H9 (cell line): ENCODE results near the gene ARHGAP25. TPM values are rescaled to one million over a fixed set of nuclear protein-coding genes. Genes with fewer than 3 reads are reported as not detected.

Experiments used
- DNase-seq: peaks from one replicate; pipeline ENCODE4 v3.0.0-alpha.2; 2017
- H2AFZ ChIP-seq: one replicate; pipeline ENCODE4 v1.6.1; 2013; ENCODE audit warnings: mild to moderate bottlenecking, low read length, control low read depth, moderate library complexity
- H2AK5ac ChIP-seq: 2 replicates; pipeline ENCODE4 v1.6.1; 2013; ENCODE audit warnings: low read length, control low read depth, mixed read lengths; ENCODE audit not compliant: insufficient read length
- H2BK120ac ChIP-seq: one replicate; pipeline ENCODE4 v1.6.1; 2013; ENCODE audit warnings: low read depth, mild to moderate bottlenecking, low read length, control low read depth, inconsistent platforms; ENCODE audit not compliant: poor library complexity, severe bottlenecking
- H2BK12ac ChIP-seq: 2 replicates; pipeline ENCODE4 v1.6.1; 2013; ENCODE audit warnings: low read length, control low read depth, mixed read lengths, low read depth; ENCODE audit not compliant: insufficient read length
- H2BK15ac ChIP-seq: 2 replicates; pipeline ENCODE4 v1.6.1; 2013; ENCODE audit warnings: low read depth, low read length, control low read depth
- H2BK20ac ChIP-seq: one replicate; pipeline ENCODE4 v1.6.1; 2013; ENCODE audit warnings: low read depth, mild to moderate bottlenecking, low read length, control low read depth, inconsistent platforms; ENCODE audit not compliant: poor library complexity, severe bottlenecking
- H2BK5ac ChIP-seq: 2 replicates; pipeline ENCODE4 v1.6.1; 2013; ENCODE audit warnings: low read length, control low read depth, mixed read lengths; ENCODE audit not compliant: insufficient read length
- H3K14ac ChIP-seq: 2 replicates; pipeline ENCODE4 v1.6.1; 2013; ENCODE audit warnings: low read length, control low read depth; ENCODE audit not compliant: insufficient read depth
- H3K18ac ChIP-seq: 2 replicates; pipeline ENCODE4 v1.6.1; 2013; ENCODE audit warnings: low read depth, mild to moderate bottlenecking, mixed read lengths, low read length, control low read depth; ENCODE audit not compliant: insufficient read length
- H3K23ac ChIP-seq: 2 replicates; pipeline ENCODE4 v1.6.1; 2013; ENCODE audit warnings: low read length, control low read depth, mixed read lengths, low read depth; ENCODE audit not compliant: insufficient read length
- H3K23me2 ChIP-seq: 2 replicates; pipeline ENCODE4 v1.6.1; 2013; ENCODE audit warnings: low read depth, mild to moderate bottlenecking, mixed read lengths, low read length, control low read depth; ENCODE audit not compliant: insufficient read length, poor library complexity, severe bottlenecking
- H3K27ac ChIP-seq: 2 replicates; pipeline ENCODE4 v1.5.1; 2013; ENCODE audit warnings: low read length, control low read depth, mixed read lengths, low read depth; ENCODE audit not compliant: insufficient read length
- H3K27me3 ChIP-seq: 2 replicates; pipeline ENCODE4 v1.6.1; 2013; ENCODE audit warnings: low read length, control low read depth, inconsistent platforms; ENCODE audit not compliant: insufficient read depth
- H3K4ac ChIP-seq: 2 replicates; pipeline ENCODE4 v1.6.1; 2013; ENCODE audit warnings: low read depth, mild to moderate bottlenecking, control low read depth, inconsistent platforms, low read length, moderate library complexity
- H3K4me1 ChIP-seq: 2 replicates; pipeline ENCODE4 v1.6.1; 2013; ENCODE audit warnings: low read length, control low read depth, inconsistent platforms; ENCODE audit not compliant: insufficient read depth
- H3K4me2 ChIP-seq: 2 replicates; pipeline ENCODE4 v1.6.1; 2013; ENCODE audit warnings: low read length, control low read depth, mixed read lengths; ENCODE audit not compliant: insufficient read length, insufficient read depth
- H3K56ac ChIP-seq: 2 replicates; pipeline ENCODE4 v1.6.1; 2013; ENCODE audit warnings: low read depth, mild to moderate bottlenecking, mixed read lengths, low read length, control low read depth; ENCODE audit not compliant: insufficient read length
- H3K79me1 ChIP-seq: 2 replicates; pipeline ENCODE4 v1.6.1; 2013; ENCODE audit warnings: low read depth, mild to moderate bottlenecking, moderate library complexity, low read length, control low read depth, inconsistent platforms; ENCODE audit not compliant: insufficient read depth, poor library complexity, severe bottlenecking
- H3K79me2 ChIP-seq: 2 replicates; pipeline ENCODE4 v1.6.1; 2013; ENCODE audit warnings: low read length, control low read depth, inconsistent platforms; ENCODE audit not compliant: insufficient read depth
- H3K9ac ChIP-seq: 2 replicates; pipeline ENCODE4 v1.6.1; 2013; ENCODE audit warnings: low read length, control low read depth, mixed read lengths; ENCODE audit not compliant: insufficient read length; ENCODE audit errors: extremely low read depth
- H3K9me3 ChIP-seq: one replicate; pipeline ENCODE4 v1.6.1; 2013; ENCODE audit warnings: low read depth, low read length, inconsistent platforms; ENCODE audit not compliant: control insufficient read depth
- H3T11ph ChIP-seq: one replicate; pipeline ENCODE4 v1.6.1; 2013; ENCODE audit warnings: mild to moderate bottlenecking, low read length, control low read depth, inconsistent platforms
- H4K20me1 ChIP-seq: one replicate; pipeline ENCODE4 v1.6.1; 2013; ENCODE audit not compliant: control insufficient read depth, insufficient read length, insufficient read depth
- H4K5ac ChIP-seq: 2 replicates; pipeline ENCODE4 v1.6.1; 2013; ENCODE audit warnings: low read depth, mild to moderate bottlenecking, mixed read lengths, low read length, control low read depth; ENCODE audit not compliant: insufficient read length
- H4K8ac ChIP-seq: replicated peaks from 2 replicates; pipeline ENCODE4 v1.6.1; 2013; ENCODE audit warnings: low read length, control low read depth, mixed read lengths, low read depth; ENCODE audit not compliant: insufficient read length
- H4K91ac ChIP-seq: 2 replicates; pipeline ENCODE4 v1.6.1; 2013; ENCODE audit warnings: low read depth, mild to moderate bottlenecking, moderate library complexity, mixed read lengths, low read length, control low read depth; ENCODE audit not compliant: insufficient read length
- H3K27ac Mint-ChIP-seq, 3 experiments: 2 replicates in 2 of 3; 3 replicates in 1 of 3; pipeline ENCODE4 v1.8.0; 2020 to 2021; ENCODE audit warnings: mixed read lengths in 3 of 3, mild to moderate bottlenecking in 1 of 3, moderate library complexity in 1 of 3
- H3K27me3 Mint-ChIP-seq: 2 replicates; pipeline ENCODE4 v1.8.0; 2021; ENCODE audit warnings: low read depth, mild to moderate bottlenecking, moderate library complexity, mixed read lengths
- H3K36me3 Mint-ChIP-seq, 3 experiments: 2 replicates in 2 of 3; 3 replicates in 1 of 3; pipeline ENCODE4 v1.8.0; 2020 to 2021; ENCODE audit warnings: low read depth in 3 of 3, mixed read lengths in 3 of 3; ENCODE audit not compliant: insufficient read depth in 1 of 3
- H3K4me1 Mint-ChIP-seq, 2 experiments: 2 replicates each; pipeline ENCODE4 v1.8.0; 2020; ENCODE audit warnings: mixed read lengths in 2 of 2
- H3K4me3 Mint-ChIP-seq, 2 experiments: 2 replicates in 1 of 2; 3 replicates in 1 of 2; pipeline ENCODE4 v1.8.0; 2020 to 2021; ENCODE audit warnings: mild to moderate bottlenecking in 2 of 2, mixed read lengths in 2 of 2, moderate library complexity in 1 of 2
- H3K9me3 Mint-ChIP-seq, 2 experiments: 2 replicates in 1 of 2; 3 replicates in 1 of 2; pipeline ENCODE4 v1.8.0; 2020; ENCODE audit warnings: mild to moderate bottlenecking in 2 of 2, mixed read lengths in 2 of 2, moderate library complexity in 1 of 2
- WGBS: extraction: QIAGEN DNeasy Blood & Tissue Kit; methylation state at CpG from one replicate; pipeline ENCODE4 v1.1.7; 2013; ENCODE audit warnings: missing lambda C conversion rate, low lambda C conversion rate, mixed read lengths; ENCODE audit not compliant: insufficient read length; ENCODE audit errors: extremely low coverage; 5-methylcytosine and 5-hydroxymethylcytosine counted together
- total RNA-seq: library from RNA; stranded (reverse); gene quantifications from 2 replicates; pipeline ENCODE4 v1.2.1, GENCODE V29; 2021
- TF ChIP-seq, protein P1 (sequence below): fragments of 200-600 bp; sonication (generic); conservative IDR thresholded peaks from 3 replicates; pipeline ENCODE4 v1.8.0; 2021; ENCODE audit warnings: antibody characterized with exemption, mild to moderate bottlenecking

The ARHGAP25 gene
- total RNA-seq, 1 experiment from 2014 or later: 1.3 TPM

DNA sequence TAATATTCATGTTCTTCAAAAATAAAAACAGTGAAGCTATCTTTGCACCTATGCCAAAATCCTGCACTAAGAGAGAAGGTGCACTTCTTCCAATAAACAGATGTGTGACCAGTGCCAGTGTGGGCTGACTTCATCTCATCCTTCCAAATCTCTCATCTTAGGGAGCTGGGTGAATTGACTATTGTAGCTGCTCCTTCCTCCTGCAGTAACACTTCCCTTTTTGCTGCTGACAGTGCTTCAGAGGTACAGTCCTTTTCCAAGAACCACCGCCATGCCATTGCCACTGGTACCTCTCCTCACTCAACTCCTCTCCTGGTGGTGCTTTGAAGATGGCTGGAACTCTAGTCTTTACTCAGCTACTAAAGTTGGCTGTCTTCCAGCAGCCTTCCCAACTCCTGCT lies 42.1 kb upstream of the ARHGAP25 start:
- Mint-ChIP-seq H3K4me1 (peaks cover 31 to 40% of the 10 kb centered on the region in 2 experiments), H3K4me3 (no peak overlapping the region; a peak in 1 of 5 replicates), H3K9me3 (peaks cover 12% of the 10 kb centered on the region in 2 experiments), H3K36me3 (peaks cover 19 to 33% (median 32%) of the 10 kb centered on the region in 3 experiments), H3K27me3 (no peaks in the 10 kb centered on the region; the same call in 1 of the 2 replicates), H3K27ac (no peak overlapping the region)
- H3K79me2 ChIP-seq: no peaks in the 10 kb centered on the region
- no peak overlapping the region for H2BK15ac ChIP-seq
- no peak overlapping the region for H3K56ac ChIP-seq
- H2AFZ ChIP-seq: no peak overlapping the region
- no peaks in the 10 kb centered on the region for H3K79me1 ChIP-seq
- H3K23me2 ChIP-seq: no peaks in the 10 kb centered on the region
- no peak overlapping the region for H3T11ph ChIP-seq
- no peak overlapping the region for H2BK120ac ChIP-seq
- H3K4me2 ChIP-seq: no peak overlapping the region
- H4K8ac ChIP-seq: no peak overlapping the region
- H2BK5ac ChIP-seq: no peak overlapping the region
- no peak overlapping the region for H3K4ac ChIP-seq
- H4K91ac ChIP-seq: no peak overlapping the region
- H3K14ac ChIP-seq: no peak overlapping the region
- no peak overlapping the region for H3K9ac ChIP-seq
- no CpG with 5 or more reads among the region's 1 CpG for WGBS
- no peaks in the 10 kb centered on the region for H4K20me1 ChIP-seq
- no peak overlapping the region for H2BK20ac ChIP-seq
- H3K18ac ChIP-seq: no peak overlapping the region
- TF ChIP-seq, protein P1, sequence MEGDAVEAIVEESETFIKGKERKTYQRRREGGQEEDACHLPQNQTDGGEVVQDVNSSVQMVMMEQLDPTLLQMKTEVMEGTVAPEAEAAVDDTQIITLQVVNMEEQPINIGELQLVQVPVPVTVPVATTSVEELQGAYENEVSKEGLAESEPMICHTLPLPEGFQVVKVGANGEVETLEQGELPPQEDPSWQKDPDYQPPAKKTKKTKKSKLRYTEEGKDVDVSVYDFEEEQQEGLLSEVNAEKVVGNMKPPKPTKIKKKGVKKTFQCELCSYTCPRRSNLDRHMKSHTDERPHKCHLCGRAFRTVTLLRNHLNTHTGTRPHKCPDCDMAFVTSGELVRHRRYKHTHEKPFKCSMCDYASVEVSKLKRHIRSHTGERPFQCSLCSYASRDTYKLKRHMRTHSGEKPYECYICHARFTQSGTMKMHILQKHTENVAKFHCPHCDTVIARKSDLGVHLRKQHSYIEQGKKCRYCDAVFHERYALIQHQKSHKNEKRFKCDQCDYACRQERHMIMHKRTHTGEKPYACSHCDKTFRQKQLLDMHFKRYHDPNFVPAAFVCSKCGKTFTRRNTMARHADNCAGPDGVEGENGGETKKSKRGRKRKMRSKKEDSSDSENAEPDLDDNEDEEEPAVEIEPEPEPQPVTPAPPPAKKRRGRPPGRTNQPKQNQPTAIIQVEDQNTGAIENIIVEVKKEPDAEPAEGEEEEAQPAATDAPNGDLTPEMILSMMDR: no peak
- H3K27ac ChIP-seq: no peak overlapping the region
- no peak for DNase-seq
- peaks cover 4% of the 10 kb centered on the region; the same call in 1 of the 2 replicates for H3K4me1 ChIP-seq
- H3K23ac ChIP-seq: no peak overlapping the region
- H2AK5ac ChIP-seq: no peak overlapping the region
- no peak overlapping the region for H2BK12ac ChIP-seq
- H3K9me3 ChIP-seq: no peaks in the 10 kb centered on the region
- no peak overlapping the region for H4K5ac ChIP-seq
- H3K27me3 ChIP-seq: no peaks in the 10 kb centered on the region
